Cardiac muscle cell (in vitro differentiated cells and primary cell): ENCODE measurements around the gene PGAM1. TPM values are rescaled to one million over a fixed set of nuclear protein-coding genes. Genes with fewer than 3 reads are reported as not detected.
"Not testable (repeated sequence)": the region's sequence is repeated elsewhere in the genome, so short reads cannot be mapped to it uniquely, and the experiment has no call there.

Experiments used
- DNase-seq, 2 donors: peaks; one replicate each; pipeline versions ENCODE4 v3.0.0 to v3.0.0-alpha.2; 2010 to 2017; ENCODE audit warnings: low read depth in 1 of 2, low spot score in 1 of 2
- H3K27ac ChIP-seq: fragments of 200-600 bp; sonication (generic); 2 replicates; pipeline ENCODE4 v1.5.1; 2016
- H3K27me3 ChIP-seq: fragments of 200-600 bp; sonication (generic); 2 replicates; pipeline ENCODE4 v1.6.0; 2016; ENCODE audit warnings: control low read depth
- H3K36me3 ChIP-seq: fragments of 200-600 bp; sonication (generic); 2 replicates; pipeline ENCODE4 v1.5.1; 2016; ENCODE audit warnings: control low read depth
- H3K4me1 ChIP-seq: fragments of 200-600 bp; sonication (generic); 2 replicates; pipeline ENCODE4 v1.8.1; 2017; ENCODE audit warnings: low read depth, mild to moderate bottlenecking, mixed run types
- H3K4me3 ChIP-seq: fragments of 200-600 bp; sonication (generic); 2 replicates; pipeline ENCODE4 v1.5.1; 2016; ENCODE audit warnings: mild to moderate bottlenecking
- H3K9me3 ChIP-seq: fragments of 200-600 bp; sonication (generic); 2 replicates; pipeline ENCODE4 v1.5.1; 2017; ENCODE audit warnings: low read depth, mild to moderate bottlenecking, control low read depth
- CTCF ChIP-seq: IDR thresholded peaks from 2 replicates; pipeline ENCODE4 v1.5.1; 2012; ENCODE audit warnings: low read depth, mild to moderate bottlenecking, low read length
- polyA plus RNA-seq: library from polyadenylated mRNA; unstranded; fragments of >200 nt; fragmentation: Nextera tagmentation; extraction: Ambion mirVana; gene quantifications from 2 replicates; pipeline ENCODE4 v1.2.1, GENCODE V29; 2016
- total RNA-seq: library from RNA; depleted of rRNA; stranded (reverse); fragments of >200 nt; gene quantifications from 2 replicates; pipeline ENCODE4 v1.2.3, GENCODE V29; 2016

PGAM1 gene
- total and polyA plus RNA-seq, 2 experiments from 2014 or later = 912 to 1,889 TPM

DNA sequence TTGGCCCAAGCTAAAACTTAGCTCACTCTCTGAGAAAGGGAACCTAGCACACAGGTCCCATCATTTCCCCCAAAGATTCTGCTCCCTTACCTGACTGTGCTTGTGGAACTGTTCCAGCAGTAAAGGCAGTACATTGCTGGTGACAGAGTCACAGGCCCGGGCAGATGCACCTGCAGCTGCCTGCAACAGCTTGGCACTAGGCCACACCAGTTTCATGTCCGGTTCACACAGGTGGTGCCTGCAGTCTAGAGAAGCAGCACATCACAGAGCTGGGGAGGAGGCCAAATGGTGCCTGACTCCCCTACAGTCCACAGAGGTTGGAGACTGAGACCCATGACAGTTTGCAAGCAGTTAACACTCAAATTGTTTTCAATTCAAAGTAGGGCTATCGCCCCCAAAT is 42.2 kb downstream of the PGAM1 start:
- Histone ChIP-seq H3K27me3 (no peaks in the 10 kb centered on the region), H3K9me3 (no peaks in the 10 kb centered on the region), H3K4me1 (no peaks in the 10 kb centered on the region), H3K27ac (no peak overlapping the region), H3K36me3 (peaks cover 53% of the 10 kb centered on the region), H3K4me3 (no peak overlapping the region)
- DNase-seq = no peak
- TF ChIP-seq CTCF = no peak

DNA sequence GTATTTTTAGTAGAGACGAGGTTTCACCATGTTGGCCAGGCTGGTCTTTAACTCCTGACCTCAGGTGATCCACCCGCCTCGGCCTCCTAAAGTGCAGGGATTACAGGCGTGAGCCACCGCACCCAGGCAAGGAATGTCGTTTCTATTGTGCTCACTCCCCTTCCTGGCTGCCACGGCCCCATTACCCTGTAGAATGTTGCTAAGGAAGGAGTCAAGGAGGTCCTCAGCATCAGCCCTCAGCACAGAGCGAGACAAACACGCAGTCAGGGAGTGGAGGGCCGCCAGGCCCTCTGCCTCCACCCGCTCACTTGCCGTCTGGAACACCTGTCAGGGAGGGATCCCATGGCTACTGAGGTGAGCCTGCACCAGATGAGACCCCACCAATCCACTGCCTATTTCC is 42.8 kb downstream of the PGAM1 start:
- not testable (repeated sequence) for H3K4me3 ChIP-seq, H3K4me1 ChIP-seq, H3K27me3 ChIP-seq, H3K27ac ChIP-seq, DNase-seq, H3K9me3 ChIP-seq
- peaks cover 56% of the 10 kb centered on the region for H3K36me3 ChIP-seq

DNA sequence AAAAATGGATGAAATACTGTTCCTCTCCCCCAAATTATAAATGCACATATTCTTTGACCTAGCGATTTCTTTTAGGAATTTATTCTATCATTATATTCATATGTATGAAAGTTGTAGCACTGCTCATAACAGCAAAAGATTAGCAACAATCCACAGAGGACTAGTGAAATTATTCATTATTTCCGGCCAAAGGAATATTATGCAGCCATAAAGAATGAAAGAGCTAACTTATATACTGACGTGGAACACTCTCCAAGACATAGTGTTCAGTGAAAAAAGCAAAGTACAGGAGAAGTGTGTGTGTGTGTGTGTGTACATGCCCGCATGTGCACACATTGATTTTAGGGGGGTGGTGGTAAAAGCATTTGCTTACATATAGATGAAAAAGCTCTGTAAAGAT is 48.9 kb downstream of the PGAM1 start:
- Histone ChIP-seq H3K27me3 (no peaks in the 10 kb centered on the region), H3K9me3 (no peaks in the 10 kb centered on the region), H3K27ac (no peak overlapping the region), H3K36me3 (peaks cover 60% of the 10 kb centered on the region), H3K4me3 (no peak overlapping the region), H3K4me1 (no peaks in the 10 kb centered on the region)
- no peak for TF ChIP-seq CTCF
- DNase-seq = no peak

GRCh38 chr10:97475936-97476594 is 50.1 kb downstream of the PGAM1 start:
- H3K9me3 ChIP-seq = no peaks in the 10 kb centered on the region
- H3K27me3 ChIP-seq = no peaks in the 10 kb centered on the region
- peak in 1 of 2 donors; percentile 91 for DNase-seq
- H3K27ac ChIP-seq = no peak overlapping the region
- TF ChIP-seq CTCF = no peak
- no peaks in the 10 kb centered on the region for H3K4me1 ChIP-seq
- peaks cover 54% of the 10 kb centered on the region for H3K36me3 ChIP-seq
- no peak overlapping the region for H3K4me3 ChIP-seq

DNA sequence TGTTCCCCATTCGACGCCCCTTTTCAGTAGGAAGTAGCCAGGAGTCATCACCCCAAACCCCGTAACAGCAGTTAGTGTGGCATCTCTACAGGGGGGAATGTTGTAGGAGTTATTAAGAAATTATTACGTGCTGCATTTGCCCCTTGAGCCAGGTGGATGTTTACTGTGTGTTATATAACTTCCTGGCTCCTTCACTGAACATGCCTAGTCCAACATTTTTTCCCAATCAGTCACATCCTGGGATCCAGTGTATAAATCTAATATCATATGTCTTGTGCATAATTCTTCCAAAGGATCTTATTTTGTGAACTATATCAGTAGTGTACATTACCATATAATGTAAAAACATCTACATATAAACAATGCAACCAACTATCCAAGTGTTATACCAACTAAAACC is 53.4 kb downstream of the PGAM1 start:
- H3K27ac ChIP-seq, H3K9me3 ChIP-seq, H3K4me3 ChIP-seq, DNase-seq, H3K27me3 ChIP-seq, H3K4me1 ChIP-seq: not testable (repeated sequence)
- H3K36me3 ChIP-seq = peaks cover 32% of the 10 kb centered on the region

- TF ChIP-seq CTCF = no peak
- Histone ChIP-seq H3K9me3 (no peaks in the 10 kb centered on the region), H3K27ac (no peak overlapping the region), H3K36me3 (peaks cover 29% of the 10 kb centered on the region), H3K4me3 (no peak overlapping the region), H3K4me1 (no peaks in the 10 kb centered on the region), H3K27me3 (no peaks in the 10 kb centered on the region)
- DNase-seq = no peak
Observed at GRCh38 chr10:97479939-97480338, 53.9 kb downstream of the PGAM1 start.
